WERI-Rb-1 (cell line): ENCODE results near the gene LECT2.

Source experiments
- DNase-seq: peaks from one replicate; pipeline ENCODE4 v3.0.0-alpha.2; 2020
- H3K27ac ChIP-seq: fragments of 250-450 bp; sonication (Bioruptor Pico); 2 replicates; pipeline ENCODE4 v1.5.1; 2020; ENCODE audit warnings: mild to moderate bottlenecking, moderate library complexity
- H3K27me3 ChIP-seq: fragments of 250-450 bp; sonication (Bioruptor Pico); 2 replicates; pipeline ENCODE4 v1.5.1; 2021; ENCODE audit warnings: mild to moderate bottlenecking, low read depth, moderate library complexity; ENCODE audit not compliant: insufficient read depth, severe bottlenecking
- H3K36me3 ChIP-seq: fragments of 250-450 bp; sonication (Bioruptor Pico); 2 replicates; pipeline ENCODE4 v1.5.1; 2020; ENCODE audit warnings: mild to moderate bottlenecking, moderate library complexity
- H3K4me3 ChIP-seq: 2 replicates; pipeline ENCODE4 v1.5.1; 2011; ENCODE audit warnings: low read depth, mild to moderate bottlenecking, control low read depth, low read length
- H3K9me3 ChIP-seq: fragments of 250-450 bp; sonication (Bioruptor Pico); 2 replicates; pipeline ENCODE4 v1.5.1; 2021; ENCODE audit warnings: mild to moderate bottlenecking, moderate library complexity; ENCODE audit not compliant: severe bottlenecking
- TF ChIP-seq, protein P1 (sequence below): IDR thresholded peaks from 2 replicates; pipeline ENCODE4 v1.5.1; 2011; ENCODE audit warnings: low read depth, mild to moderate bottlenecking, control low read depth, inconsistent platforms, low read length

LECT2 gene

DNA sequence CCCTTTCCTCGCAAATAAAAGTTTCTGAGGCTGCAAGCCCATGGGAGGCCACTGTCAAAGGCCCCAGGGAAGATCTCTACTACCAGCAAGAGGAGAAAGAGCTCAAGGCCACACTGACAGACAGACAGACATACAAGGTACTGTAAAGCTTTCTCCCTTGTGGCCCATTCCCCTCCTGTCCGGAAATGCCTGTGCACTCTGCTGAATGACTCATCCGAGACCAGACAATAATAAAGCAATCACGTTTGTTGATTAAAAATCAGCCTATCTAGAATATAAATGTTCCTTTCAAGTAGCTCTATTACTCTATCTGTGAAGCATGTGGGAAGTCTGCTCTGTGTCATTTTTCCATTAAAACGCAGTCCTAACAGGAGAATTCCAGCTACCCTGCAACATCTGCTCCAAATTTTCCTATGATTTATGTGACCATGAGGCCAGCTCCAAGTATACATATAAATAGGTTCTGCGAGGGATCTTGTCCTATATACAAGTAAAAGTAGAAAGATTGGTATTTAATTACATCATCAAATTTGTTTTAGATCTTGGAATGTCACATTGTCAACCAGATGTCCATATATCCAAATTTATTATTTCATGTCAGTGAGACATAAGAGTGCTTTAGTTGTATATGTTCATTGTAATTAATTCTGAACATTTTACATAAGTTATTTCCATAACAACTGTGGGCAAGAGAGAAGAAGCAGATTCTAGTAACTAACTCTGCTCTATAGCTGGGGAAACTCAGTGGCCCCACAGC lies 39.3 kb upstream of the LECT2 start:
- Histone ChIP-seq H3K36me3 (no peaks in the 10 kb centered on the region), H3K9me3 (no peaks in the 10 kb centered on the region), H3K27ac (no peak overlapping the region), H3K27me3 (no peaks in the 10 kb centered on the region), H3K4me3 (no peak overlapping the region)
- DNase-seq: no peak
- TF ChIP-seq, protein P1, sequence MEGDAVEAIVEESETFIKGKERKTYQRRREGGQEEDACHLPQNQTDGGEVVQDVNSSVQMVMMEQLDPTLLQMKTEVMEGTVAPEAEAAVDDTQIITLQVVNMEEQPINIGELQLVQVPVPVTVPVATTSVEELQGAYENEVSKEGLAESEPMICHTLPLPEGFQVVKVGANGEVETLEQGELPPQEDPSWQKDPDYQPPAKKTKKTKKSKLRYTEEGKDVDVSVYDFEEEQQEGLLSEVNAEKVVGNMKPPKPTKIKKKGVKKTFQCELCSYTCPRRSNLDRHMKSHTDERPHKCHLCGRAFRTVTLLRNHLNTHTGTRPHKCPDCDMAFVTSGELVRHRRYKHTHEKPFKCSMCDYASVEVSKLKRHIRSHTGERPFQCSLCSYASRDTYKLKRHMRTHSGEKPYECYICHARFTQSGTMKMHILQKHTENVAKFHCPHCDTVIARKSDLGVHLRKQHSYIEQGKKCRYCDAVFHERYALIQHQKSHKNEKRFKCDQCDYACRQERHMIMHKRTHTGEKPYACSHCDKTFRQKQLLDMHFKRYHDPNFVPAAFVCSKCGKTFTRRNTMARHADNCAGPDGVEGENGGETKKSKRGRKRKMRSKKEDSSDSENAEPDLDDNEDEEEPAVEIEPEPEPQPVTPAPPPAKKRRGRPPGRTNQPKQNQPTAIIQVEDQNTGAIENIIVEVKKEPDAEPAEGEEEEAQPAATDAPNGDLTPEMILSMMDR: no peak

DNA sequence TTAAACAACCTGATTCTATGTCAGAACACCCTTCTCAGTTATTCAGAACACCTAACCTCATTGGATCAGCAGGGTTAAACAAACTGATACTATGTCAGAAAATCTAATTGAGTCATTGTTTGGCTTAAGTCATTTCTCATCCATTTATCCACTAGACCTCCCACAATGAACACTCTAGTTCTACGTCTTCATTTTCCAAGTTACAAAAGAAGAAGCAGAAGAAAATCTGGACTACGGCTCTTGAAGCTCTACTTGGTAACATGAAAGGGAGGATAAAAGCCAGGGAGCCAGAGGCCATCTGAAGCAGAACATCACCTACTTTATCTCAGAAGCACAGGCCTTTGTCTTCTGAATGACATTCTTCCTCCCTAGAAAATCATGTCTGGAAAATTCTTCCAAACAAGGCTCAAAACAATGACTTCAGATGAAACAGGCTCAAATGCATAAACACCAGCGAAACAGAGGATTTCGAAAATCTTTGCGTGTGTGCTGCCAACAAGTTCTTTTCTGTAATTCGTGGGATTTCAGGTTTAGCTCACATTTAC lies 38.6 kb upstream of the LECT2 start:
- Histone ChIP-seq H3K27me3 (no peaks in the 10 kb centered on the region), H3K9me3 (no peaks in the 10 kb centered on the region), H3K27ac (no peak overlapping the region), H3K36me3 (no peaks in the 10 kb centered on the region), H3K4me3 (no peak overlapping the region)
- TF ChIP-seq, protein P1: no peak
- no peak for DNase-seq

DNA sequence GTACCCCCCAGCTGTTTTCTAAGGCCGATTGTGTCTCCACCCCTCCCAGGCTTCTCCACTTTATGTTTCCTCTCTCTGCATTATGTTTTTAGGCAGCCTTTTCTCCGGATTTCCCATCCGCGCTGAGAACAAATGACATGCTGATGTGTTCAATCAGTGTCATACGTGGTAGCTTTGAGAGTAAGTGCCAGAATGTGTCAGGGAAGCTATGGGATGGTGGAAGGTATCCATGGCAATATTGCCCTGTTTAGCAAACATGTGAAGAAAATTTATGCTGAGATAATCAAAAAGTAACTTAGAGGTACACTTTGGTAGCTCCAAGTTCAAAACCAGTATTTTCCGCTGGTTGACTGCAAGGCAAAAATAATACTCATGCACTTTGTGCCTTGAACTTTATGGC lies 36.6 kb upstream of the LECT2 start:
- Histone ChIP-seq H3K27ac (peak overlapping the region; percentile 5; the same call in 1 of the 2 replicates), H3K9me3 (no peaks in the 10 kb centered on the region), H3K27me3 (no peaks in the 10 kb centered on the region), H3K36me3 (no peaks in the 10 kb centered on the region), H3K4me3 (no peak overlapping the region)
- no peak for DNase-seq
- TF ChIP-seq, protein P1: no peak

DNA sequence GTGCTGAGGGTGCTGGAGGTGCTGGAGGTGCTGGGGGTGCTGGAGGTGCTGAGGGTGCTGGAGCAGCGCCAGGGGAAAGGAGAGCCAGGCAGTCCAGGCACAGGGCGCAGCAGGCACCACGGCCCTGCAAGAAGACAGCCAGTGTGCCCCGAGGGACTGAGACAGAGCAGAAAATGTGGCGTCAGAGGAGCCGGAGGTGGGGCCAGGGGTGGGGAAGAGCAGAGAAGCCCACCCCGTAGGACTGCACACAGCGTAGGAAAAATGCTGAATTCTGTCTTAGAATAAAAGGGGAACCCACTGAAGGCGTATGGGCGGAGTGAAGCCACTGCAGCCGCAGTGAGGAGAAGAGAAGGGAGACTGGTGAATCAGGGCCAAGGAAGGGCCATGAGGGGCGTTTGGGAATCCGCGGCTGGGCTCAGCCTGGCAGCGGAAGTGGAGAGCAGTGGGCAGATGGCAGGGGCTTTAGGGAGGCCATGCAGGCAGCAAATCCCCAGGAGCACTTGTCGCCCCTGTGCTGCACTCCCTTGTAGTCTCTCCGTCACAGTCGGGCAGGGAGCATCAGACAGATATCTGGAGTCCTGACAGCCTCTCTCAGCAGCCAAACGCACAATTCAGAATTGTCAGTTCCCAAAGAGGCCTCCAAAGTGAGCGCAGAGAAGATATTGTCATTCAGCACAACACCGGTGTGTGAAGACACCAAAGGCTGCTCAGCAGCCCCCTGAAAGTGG lies 35.9 kb upstream of the LECT2 start:
- Histone ChIP-seq H3K9me3 (no peaks in the 10 kb centered on the region), H3K27ac (peak overlapping the region; percentile 43), H3K36me3 (no peaks in the 10 kb centered on the region), H3K4me3 (no peak overlapping the region), H3K27me3 (no peaks in the 10 kb centered on the region)
- peak; percentile 70 for DNase-seq
- TF ChIP-seq, protein P1: no peak

DNA sequence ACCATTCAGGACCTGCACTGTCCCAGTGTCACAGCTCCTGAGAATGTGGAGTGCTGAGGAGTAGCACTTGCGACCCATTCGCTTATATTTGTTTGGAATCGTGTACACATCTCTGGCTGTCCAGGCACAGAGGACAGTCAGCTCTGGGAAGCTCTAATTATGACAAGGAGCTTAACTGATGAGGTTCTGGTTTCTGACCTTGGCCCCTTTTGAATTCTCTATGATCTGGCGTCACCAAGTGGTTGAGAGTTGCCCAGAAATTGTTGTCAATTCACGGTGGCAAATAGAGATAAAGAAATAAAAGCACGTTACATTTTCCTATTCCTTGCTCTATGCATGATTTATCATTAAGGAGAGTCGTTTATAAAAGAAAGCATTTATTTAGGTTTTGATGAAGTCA lies 34.9 kb upstream of the LECT2 start:
- Histone ChIP-seq H3K4me3 (no peak overlapping the region), H3K27me3 (no peaks in the 10 kb centered on the region), H3K36me3 (no peaks in the 10 kb centered on the region), H3K9me3 (no peaks in the 10 kb centered on the region), H3K27ac (no peak overlapping the region)
- TF ChIP-seq, protein P1: 0 out of 2 replicates have a peak, but pooled peaks have one; percentile 9
- no peak for DNase-seq
